GM21367 (cell line): ENCODE results near the gene CORO1C.

Experiments
- ATAC-seq: cut with Tn5 transposase; IDR thresholded peaks from one replicate; pipeline ENCODE4 v1.9.1; 2021; ENCODE audit not compliant: unreplicated experiment

CORO1C gene

GRCh38 chr12:108727868-108728735 lies 3.2 kb downstream of the CORO1C start:
- no peak for ATAC-seq

GRCh38 chr12:108727161-108727560 lies 4.2 kb downstream of the CORO1C start:
- no peak for ATAC-seq

DNA sequence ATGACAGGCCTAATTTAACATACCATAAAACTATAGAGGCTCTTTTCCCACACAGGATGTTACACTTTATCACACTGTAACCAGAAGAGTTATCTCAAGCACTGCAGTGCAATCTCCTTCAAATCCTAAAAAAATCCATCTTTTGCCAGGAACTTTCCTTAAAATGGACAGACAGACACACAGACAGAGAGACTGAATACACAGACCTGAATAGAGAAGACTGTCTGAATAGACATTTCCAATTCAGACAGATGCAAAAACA lies 6.5 kb downstream of the CORO1C start:
- no peak for ATAC-seq

GRCh38 chr12:108724054-108724889 lies 7.0 kb downstream of the CORO1C start:
- ATAC-seq: no peak

GRCh38 chr12:108722992-108723766 lies 8.1 kb downstream of the CORO1C start:
- no peak for ATAC-seq

GRCh38 chr12:108722463-108722862 lies 8.9 kb downstream of the CORO1C start:
- ATAC-seq: no peak

DNA sequence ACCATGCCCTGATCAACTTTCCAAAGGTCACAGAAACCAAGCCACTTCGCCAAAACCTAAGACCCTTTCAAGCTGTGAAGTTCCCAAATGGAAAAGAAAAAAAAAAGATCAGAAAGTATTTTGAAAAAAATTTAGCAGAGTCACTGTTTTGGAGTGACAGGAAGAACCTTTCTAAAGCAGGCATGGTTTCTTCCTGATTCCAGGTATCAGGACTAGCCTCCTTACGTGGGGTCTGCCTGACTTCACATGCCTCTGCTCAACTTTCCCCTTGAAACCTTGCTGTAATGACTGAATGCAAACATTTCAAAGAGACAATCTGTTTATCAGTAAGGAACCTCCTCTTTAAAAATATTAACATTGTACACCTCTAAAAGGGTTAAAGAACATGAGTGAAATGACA lies 9.5 kb downstream of the CORO1C start:
- ATAC-seq: no peak

GRCh38 chr12:108720757-108721514 lies 10.4 kb downstream of the CORO1C start:
- ATAC-seq: no peak

- no peak for ATAC-seq
Observed at GRCh38 chr12:108717243-108717642, 14.1 kb downstream of the CORO1C start.

- no peak for ATAC-seq
Observed at GRCh38 chr12:108714866-108715265, 16.5 kb downstream of the CORO1C start.

- no peak for ATAC-seq
Observed at GRCh38 chr12:108713471-108713870, 17.8 kb downstream of the CORO1C start.

DNA sequence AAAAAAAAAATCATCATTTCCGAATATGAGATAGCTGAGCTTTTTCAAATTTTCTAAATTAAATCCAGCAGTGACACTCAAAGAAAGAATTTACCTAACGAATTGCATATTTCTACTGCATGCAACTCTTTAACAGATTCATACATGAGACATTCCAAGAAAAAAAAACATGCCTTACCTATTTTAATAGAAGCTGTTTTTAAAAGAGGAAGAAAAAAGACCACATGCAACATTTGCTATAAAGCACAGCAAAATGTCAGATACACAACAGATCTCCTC lies 18.5 kb downstream of the CORO1C start:
- no peak for ATAC-seq

- ATAC-seq: no peak
Observed at GRCh38 chr12:108712165-108712924, 19.0 kb downstream of the CORO1C start.

- no peak for ATAC-seq
Observed at GRCh38 chr12:108711489-108712164, 19.7 kb downstream of the CORO1C start.

DNA sequence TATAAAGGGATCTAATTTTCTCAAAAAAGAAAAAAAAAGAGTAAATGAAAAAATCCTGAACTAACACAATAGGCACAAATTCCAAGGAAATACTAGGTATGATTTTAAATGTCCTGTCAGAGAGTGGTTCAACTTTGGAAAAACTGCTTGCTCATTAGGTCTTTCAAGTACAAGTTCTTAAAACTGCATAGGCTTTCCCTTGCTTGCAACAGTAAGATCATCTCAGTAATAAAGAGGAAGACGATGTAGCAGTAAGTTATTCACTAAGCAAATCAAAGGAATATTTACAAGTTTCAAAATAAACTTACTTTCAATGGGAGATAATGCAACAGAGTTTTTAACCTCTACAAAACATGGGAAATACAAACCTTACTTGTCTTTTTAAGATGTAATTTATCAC lies 21.6 kb downstream of the CORO1C start:
- ATAC-seq: no peak

GRCh38 chr12:108704527-108704926 lies 26.8 kb downstream of the CORO1C start:
- ATAC-seq: no peak

DNA sequence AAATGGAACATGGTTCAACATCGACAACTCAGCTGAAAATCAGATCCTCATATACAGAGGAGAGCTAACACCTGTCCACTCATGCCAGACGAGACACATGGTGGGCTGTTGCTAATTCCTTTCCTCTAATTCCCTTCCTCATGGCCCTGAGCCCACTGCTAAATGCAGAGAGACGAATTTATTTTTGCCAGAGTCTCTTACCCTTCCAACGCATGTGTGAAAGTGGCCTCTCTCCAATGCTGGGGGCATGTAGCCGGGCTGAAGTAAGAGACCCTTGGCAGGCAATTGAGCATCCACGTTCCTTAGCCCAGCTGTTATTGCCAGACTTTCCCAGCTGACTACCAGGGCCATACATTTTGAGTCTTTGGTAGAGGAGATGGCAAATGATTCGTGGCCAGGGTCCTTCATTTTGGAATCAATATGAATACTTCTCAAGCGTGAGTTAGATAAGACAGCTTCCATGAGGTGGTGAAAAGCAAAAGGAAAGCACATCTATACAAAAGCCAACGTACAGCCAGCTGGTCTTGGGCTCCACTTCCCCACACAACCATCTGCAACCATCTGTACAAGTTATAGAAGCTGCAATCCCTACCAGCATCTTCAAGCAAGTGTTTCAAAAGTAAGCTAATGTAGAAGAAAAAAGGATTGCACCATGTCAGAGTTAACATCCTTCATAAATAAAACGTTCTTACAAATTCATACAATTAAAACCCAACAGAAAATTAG lies 28.6 kb downstream of the CORO1C start:
- no peak for ATAC-seq

GRCh38 chr12:108701779-108702441 lies 29.4 kb downstream of the CORO1C start:
- ATAC-seq: no peak
